GM23338 (cell line): Measurements from ENCODE around the gene ATF7IP2. TPM values are rescaled to one million over a fixed set of nuclear protein-coding genes. Genes with fewer than 3 reads are reported as not detected.

Experiments
- ATAC-seq: fragments of 200-7000 bp; cut with Tn5 transposase; 3 replicates; pipeline ENCODE4 v1.9.1; 2020
- DNase-seq: peaks from one replicate; pipeline ENCODE4 v3.0.0-alpha.2; 2015; ENCODE audit warnings: low spot score
- H2AFZ ChIP-seq: fragments of 200-600 bp; sonication (generic); 2 replicates; pipeline ENCODE4 v1.8.0; 2016; ENCODE audit warnings: antibody characterized with exemption, mild to moderate bottlenecking, moderate library complexity
- H3F3A ChIP-seq: fragments of 200-600 bp; sonication (generic); replicated peaks from 2 replicates; pipeline ENCODE4 v1.8.0; 2017; ENCODE audit warnings: antibody characterized with exemption, mixed run types, low read depth
- H3K27ac ChIP-seq: fragments of 200-600 bp; sonication (generic); 2 replicates; pipeline ENCODE4 v1.6.1; 2016; ENCODE audit warnings: low read depth
- H3K27me3 ChIP-seq: fragments of 200-600 bp; sonication (generic); 2 replicates; pipeline ENCODE4 v1.8.0; 2016; ENCODE audit warnings: mild to moderate bottlenecking, mixed run types, moderate library complexity; ENCODE audit not compliant: insufficient read depth
- H3K36me3 ChIP-seq: fragments of 200-600 bp; sonication (generic); 2 replicates; pipeline ENCODE4 v1.8.0; 2016; ENCODE audit warnings: mild to moderate bottlenecking; ENCODE audit not compliant: insufficient read depth
- H3K4me1 ChIP-seq: fragments of 200-600 bp; sonication (generic); 2 replicates; pipeline ENCODE4 v1.8.0; 2016; ENCODE audit warnings: mild to moderate bottlenecking, moderate library complexity; ENCODE audit not compliant: insufficient read depth
- H3K4me2 ChIP-seq: fragments of 200-600 bp; sonication (generic); 2 replicates; pipeline ENCODE4 v1.7.1; 2017; ENCODE audit warnings: mixed run types
- H3K4me3 ChIP-seq: fragments of 200-600 bp; sonication (generic); 2 replicates; pipeline ENCODE4 v1.6.1; 2016; ENCODE audit warnings: mixed run types
- H3K79me2 ChIP-seq: fragments of 200-600 bp; sonication (generic); replicated peaks from 2 replicates; pipeline ENCODE4 v1.8.0; 2017; ENCODE audit warnings: mild to moderate bottlenecking; ENCODE audit not compliant: insufficient read depth
- H3K9me2 ChIP-seq: fragments of 200-600 bp; sonication (generic); 2 replicates; pipeline ENCODE4 v1.8.0; 2017; ENCODE audit not compliant: insufficient read depth
- H4K20me1 ChIP-seq: fragments of 200-600 bp; sonication (generic); replicated peaks from 2 replicates; pipeline ENCODE4 v1.8.0; 2017; ENCODE audit warnings: mild to moderate bottlenecking; ENCODE audit not compliant: insufficient read depth
- H3K27ac Mint-ChIP-seq: 2 replicates; pipeline ENCODE4 v1.8.0; 2020; ENCODE audit warnings: inconsistent platforms, mild to moderate bottlenecking, moderate library complexity, mixed read lengths
- H3K27me3 Mint-ChIP-seq: 3 replicates; pipeline ENCODE4 v1.8.0; 2022; ENCODE audit warnings: low read depth, mild to moderate bottlenecking, moderate library complexity, mixed read lengths, inconsistent platforms; ENCODE audit not compliant: insufficient read depth, poor library complexity
- H3K36me3 Mint-ChIP-seq: 3 replicates; pipeline ENCODE4 v1.8.0; 2021; ENCODE audit warnings: low read depth, mild to moderate bottlenecking, inconsistent platforms, moderate library complexity, mixed read lengths
- H3K4me1 Mint-ChIP-seq: 3 replicates; pipeline ENCODE4 v1.8.0; 2020; ENCODE audit warnings: mild to moderate bottlenecking, inconsistent platforms, mixed read lengths
- H3K4me3 Mint-ChIP-seq: 3 replicates; pipeline ENCODE4 v1.8.0; 2021; ENCODE audit warnings: moderate library complexity, mild to moderate bottlenecking, inconsistent platforms, mixed read lengths
- H3K9me3 Mint-ChIP-seq: 3 replicates; pipeline ENCODE4 v1.8.0; 2020; ENCODE audit warnings: moderate library complexity, mild to moderate bottlenecking, inconsistent platforms, mixed read lengths
- CREB1 ChIP-seq: fragments of 250-450 bp; sonication (Bioruptor Pico); IDR thresholded peaks from 2 replicates; pipeline ENCODE4 v1.5.0; 2020; ENCODE audit warnings: low read depth, mild to moderate bottlenecking, moderate library complexity
- CTCF ChIP-seq, 2 experiments: fragments of 200-600 bp in 1 of 2; sonication (generic) in 1 of 2; conservative IDR thresholded peaks; 2 replicates each; pipeline versions ENCODE4 v1.5.1 to v1.6.1; 2016 to 2017; ENCODE audit warnings: antibody characterized with exemption in 2 of 2, low read depth in 2 of 2, mild to moderate bottlenecking in 2 of 2, moderate library complexity in 1 of 2
- ETS1 ChIP-seq: IDR thresholded peaks from 2 replicates; pipeline ENCODE4 v1.6.1; 2016; ENCODE audit warnings: antibody characterized with exemption
- EZH2 ChIP-seq: fragments of 200-600 bp; sonication (generic); IDR thresholded peaks from one replicate; pipeline ENCODE4 v1.8.0; 2017; ENCODE audit warnings: antibody characterized with exemption, mild to moderate bottlenecking, low read depth; ENCODE audit not compliant: unreplicated experiment
- EZH2phosphoT487 ChIP-seq: fragments of 200-600 bp; sonication (generic); IDR thresholded peaks from one replicate; pipeline ENCODE4 v1.8.1; 2018; ENCODE audit warnings: antibody characterized with exemption; ENCODE audit not compliant: unreplicated experiment
- JUNB ChIP-seq: IDR thresholded peaks from one replicate; pipeline ENCODE4 v1.6.1; 2016; ENCODE audit warnings: antibody characterized with exemption; ENCODE audit not compliant: unreplicated experiment
- NANOG ChIP-seq: IDR thresholded peaks from 2 replicates; pipeline ENCODE4 v1.6.1; 2016; ENCODE audit warnings: antibody characterized with exemption, borderline replicate concordance
- POLR2AphosphoS5 ChIP-seq: IDR thresholded peaks from 2 replicates; pipeline ENCODE4 v1.6.1; 2016; ENCODE audit warnings: antibody characterized with exemption, low read depth
- REST ChIP-seq: IDR thresholded peaks from one replicate; pipeline ENCODE4 v1.6.1; 2018; ENCODE audit warnings: antibody characterized with exemption; ENCODE audit not compliant: unreplicated experiment
- STAT1 ChIP-seq: IDR thresholded peaks from one replicate; pipeline ENCODE4 v1.6.1; 2016; ENCODE audit warnings: antibody characterized with exemption; ENCODE audit not compliant: unreplicated experiment
- ZNF114 ChIP-seq: fragments of 250-450 bp; sonication (Bioruptor Pico); IDR thresholded peaks from 2 replicates; pipeline ENCODE4 v1.5.0; 2020; ENCODE audit warnings: mild to moderate bottlenecking, moderate library complexity
- ZNF331 ChIP-seq: fragments of 250-450 bp; sonication (Bioruptor Pico); IDR thresholded peaks from 2 replicates; pipeline ENCODE4 v1.5.0; 2020; ENCODE audit warnings: low read depth, mild to moderate bottlenecking, moderate library complexity
- ZNF462 ChIP-seq: fragments of 250-450 bp; sonication (Bioruptor Pico); IDR thresholded peaks from 2 replicates; pipeline ENCODE4 v1.5.0; 2020; ENCODE audit warnings: mild to moderate bottlenecking, moderate library complexity
- polyA plus RNA-seq: library from polyadenylated mRNA; unstranded; fragments of >200 nt; fragmentation: Nextera tagmentation; extraction: Ambion mirVana; gene quantifications from 2 replicates; pipeline ENCODE4 v1.2.1, GENCODE V29; 2016
- total RNA-seq: library from RNA; depleted of rRNA; stranded (reverse); fragments of >200 nt; shearing (Covaris generic); gene quantifications from 2 replicates; pipeline ENCODE4 v1.2.3, GENCODE V29; 2014

The ATF7IP2 gene
- total and polyA plus RNA-seq, 2 experiments from 2014 or later: 27.9 to 55.7 TPM

- H3K27ac ChIP-seq: no peak overlapping the region
- H3K27me3 ChIP-seq: no peaks in the 10 kb centered on the region
- no peaks in the 10 kb centered on the region for H3K9me2 ChIP-seq
- Mint-ChIP-seq H3K9me3 (peaks cover 5% of the 10 kb centered on the region), H3K4me1 (no peaks in the 10 kb centered on the region), H3K27ac (no peak overlapping the region), H3K27me3 (peaks cover 3% of the 10 kb centered on the region), H3K4me3 (no peak overlapping the region), H3K36me3 (peaks cover 3% of the 10 kb centered on the region; the same call in 1 of the 3 replicates)
- no peak; the same call in 1 of the 3 replicates for ATAC-seq
- H4K20me1 ChIP-seq: no peaks in the 10 kb centered on the region
- H3K79me2 ChIP-seq: no peaks in the 10 kb centered on the region
- H2AFZ ChIP-seq: no peak overlapping the region
- H3K36me3 ChIP-seq: no peaks in the 10 kb centered on the region
- TF ChIP-seq EZH2: no peak
- TF ChIP-seq REST: no peak
- no peak for TF ChIP-seq POLR2AphosphoS5
- no peak for TF ChIP-seq EZH2phosphoT487
- no peak for TF ChIP-seq ZNF462 (CRISPR knock-in tag)
- no peak for TF ChIP-seq CTCF (conservative IDR thresholded peaks at IDR 0.05; ENCODE audit: low read depth in 2 of 2)
- no peak for TF ChIP-seq NANOG
- TF ChIP-seq CREB1 (CRISPR knock-in tag): no peak
- no peak for TF ChIP-seq STAT1
- no peak for TF ChIP-seq ZNF114
- no peak for TF ChIP-seq ZNF331 (CRISPR knock-in tag)
- no peak for TF ChIP-seq JUNB
- no peak for TF ChIP-seq ETS1
- H3K4me2 ChIP-seq: no peak overlapping the region
- 0 out of 2 replicates have a peak, but pooled peaks cover 2% of the 10 kb centered on the region for H3F3A ChIP-seq
- peak; percentile 13 for DNase-seq
- no peak overlapping the region for H3K4me3 ChIP-seq
- H3K4me1 ChIP-seq: no peaks in the 10 kb centered on the region
These were observed 132.0 kb downstream of the ATF7IP2 start for GRCh38 chr16:10517868-10518267.
